Stimulated activated memory B cell treated with anti-CD40 and anti-IgM and Interleukin-4, amounts not matched to agents 10 μg/mL and 1 μg/mL and 100 μg/mL, for 72 hours (primary cell): ENCODE data around the gene ASS1.
A peak's percentile ranks its signal among the peaks of the same experiment; 100 is the strongest.

Source experiments
- ATAC-seq: fragments of 150-1000 bp; cut with Tn5 transposase; 2 replicates; pipeline ENCODE4 v1.10.0; 2021
- H3K27ac Mint-ChIP-seq: one replicate; pipeline ENCODE4 v1.8.0; 2022; ENCODE audit warnings: mild to moderate bottlenecking, mixed read lengths
- H3K27me3 Mint-ChIP-seq: one replicate; pipeline ENCODE4 v1.8.0; 2022; ENCODE audit warnings: mixed read lengths
- H3K36me3 Mint-ChIP-seq: one replicate; pipeline ENCODE4 v1.8.0; 2022; ENCODE audit warnings: mixed read lengths
- H3K4me1 Mint-ChIP-seq: one replicate; pipeline ENCODE4 v1.8.0; 2022; ENCODE audit warnings: mixed read lengths
- H3K4me3 Mint-ChIP-seq: one replicate; pipeline ENCODE4 v1.8.0; 2022; ENCODE audit warnings: mild to moderate bottlenecking, moderate library complexity, mixed read lengths
- H3K9me3 Mint-ChIP-seq: one replicate; pipeline ENCODE4 v1.8.0; 2022; ENCODE audit warnings: mixed read lengths

ASS1 gene

GRCh38 chr9:130438382-130438981 is 6.3 kb upstream of the ASS1 start:
- H3K27ac Mint-ChIP-seq, result no peak overlapping the region
- H3K9me3 Mint-ChIP-seq, result peaks cover 5% of the 10 kb centered on the region
- H3K36me3 Mint-ChIP-seq, result peaks cover 6% of the 10 kb centered on the region
- H3K27me3 Mint-ChIP-seq, result peaks cover 73% of the 10 kb centered on the region
- no peak overlapping the region for H3K4me3 Mint-ChIP-seq
- H3K4me1 Mint-ChIP-seq, result no peaks in the 10 kb centered on the region
- no peak for ATAC-seq

- Mint-ChIP-seq H3K27me3 (peaks cover 64% of the 10 kb centered on the region), H3K36me3 (peaks cover 6% of the 10 kb centered on the region), H3K4me1 (peaks cover 9% of the 10 kb centered on the region), H3K27ac (no peak overlapping the region), H3K4me3 (no peak overlapping the region), H3K9me3 (peaks cover 5% of the 10 kb centered on the region)
- ATAC-seq, result no peak
Observed at GRCh38 chr9:130441031-130441430, 3.7 kb upstream of the ASS1 start.

GRCh38 chr9:130442746-130443455 is 1.9 kb upstream of the ASS1 start:
- no peak overlapping the region for H3K27ac Mint-ChIP-seq
- H3K4me1 Mint-ChIP-seq, result peaks cover 9% of the 10 kb centered on the region
- no peak overlapping the region for H3K4me3 Mint-ChIP-seq
- peaks cover 6% of the 10 kb centered on the region for H3K36me3 Mint-ChIP-seq
- H3K27me3 Mint-ChIP-seq, result peaks cover 66% of the 10 kb centered on the region
- peaks cover 5% of the 10 kb centered on the region for H3K9me3 Mint-ChIP-seq
- ATAC-seq, result no peak

GRCh38 chr9:130443456-130443801 is 1.3 kb upstream of the ASS1 start:
- Mint-ChIP-seq H3K9me3 (peaks cover 5% of the 10 kb centered on the region), H3K27ac (no peak overlapping the region), H3K4me3 (no peak overlapping the region), H3K36me3 (peaks cover 6% of the 10 kb centered on the region), H3K27me3 (peaks cover 66% of the 10 kb centered on the region), H3K4me1 (peaks cover 9% of the 10 kb centered on the region)
- ATAC-seq, result no peak

GRCh38 chr9:130443840-130444492 is 795 bp upstream of the ASS1 start:
- Mint-ChIP-seq H3K4me3 (no peak overlapping the region), H3K36me3 (peaks cover 6% of the 10 kb centered on the region), H3K4me1 (peaks cover 9% of the 10 kb centered on the region), H3K27ac (no peak overlapping the region), H3K27me3 (peaks cover 62% of the 10 kb centered on the region), H3K9me3 (peaks cover 5% of the 10 kb centered on the region)
- ATAC-seq, result no peak

GRCh38 chr9:130445268-130445983 is 665 bp downstream of the ASS1 start:
- no peak for ATAC-seq
- Mint-ChIP-seq H3K9me3 (peaks cover 5% of the 10 kb centered on the region), H3K27me3 (peaks cover 63% of the 10 kb centered on the region), H3K27ac (no peak overlapping the region), H3K4me1 (peaks cover 9% of the 10 kb centered on the region), H3K4me3 (peak overlapping the region; percentile 55), H3K36me3 (peaks cover 6% of the 10 kb centered on the region)

GRCh38 chr9:130446101-130446861 is 1.5 kb downstream of the ASS1 start:
- peaks cover 9% of the 10 kb centered on the region for H3K4me1 Mint-ChIP-seq
- H3K27ac Mint-ChIP-seq, result no peak overlapping the region
- peaks cover 5% of the 10 kb centered on the region for H3K9me3 Mint-ChIP-seq
- ATAC-seq, result no peak
- H3K4me3 Mint-ChIP-seq, result peak overlapping the region; percentile 29
- H3K36me3 Mint-ChIP-seq, result peaks cover 6% of the 10 kb centered on the region
- H3K27me3 Mint-ChIP-seq, result peaks cover 68% of the 10 kb centered on the region

GRCh38 chr9:130447193-130447816 is 2.5 kb downstream of the ASS1 start:
- peaks cover 66% of the 10 kb centered on the region for H3K27me3 Mint-ChIP-seq
- ATAC-seq, result no peak
- no peaks in the 10 kb centered on the region for H3K9me3 Mint-ChIP-seq
- H3K4me3 Mint-ChIP-seq, result no peak overlapping the region
- H3K27ac Mint-ChIP-seq, result no peak overlapping the region
- peaks cover 9% of the 10 kb centered on the region for H3K4me1 Mint-ChIP-seq
- H3K36me3 Mint-ChIP-seq, result peaks cover 1% of the 10 kb centered on the region

GRCh38 chr9:130448035-130448624 is 3.4 kb downstream of the ASS1 start:
- ATAC-seq, result no peak
- Mint-ChIP-seq H3K9me3 (no peaks in the 10 kb centered on the region), H3K27ac (no peak overlapping the region), H3K4me3 (no peak overlapping the region), H3K4me1 (peaks cover 9% of the 10 kb centered on the region), H3K36me3 (no peaks in the 10 kb centered on the region), H3K27me3 (peaks cover 67% of the 10 kb centered on the region)

GRCh38 chr9:130448771-130449603 is 4.2 kb downstream of the ASS1 start:
- Mint-ChIP-seq H3K4me3 (no peak overlapping the region), H3K27ac (no peak overlapping the region), H3K27me3 (peaks cover 62% of the 10 kb centered on the region), H3K9me3 (no peaks in the 10 kb centered on the region), H3K4me1 (peaks cover 9% of the 10 kb centered on the region), H3K36me3 (no peaks in the 10 kb centered on the region)
- ATAC-seq, result no peak

- Mint-ChIP-seq H3K27ac (no peak overlapping the region), H3K4me3 (no peak overlapping the region), H3K36me3 (no peaks in the 10 kb centered on the region), H3K27me3 (peaks cover 57% of the 10 kb centered on the region), H3K4me1 (peaks cover 4% of the 10 kb centered on the region), H3K9me3 (no peaks in the 10 kb centered on the region)
- no peak for ATAC-seq
Observed at GRCh38 chr9:130450344-130451003, 5.7 kb downstream of the ASS1 start.

- H3K27ac Mint-ChIP-seq, result no peak overlapping the region
- peaks cover 52% of the 10 kb centered on the region for H3K27me3 Mint-ChIP-seq
- no peak overlapping the region for H3K4me3 Mint-ChIP-seq
- ATAC-seq, result no peak
- no peaks in the 10 kb centered on the region for H3K9me3 Mint-ChIP-seq
- H3K4me1 Mint-ChIP-seq, result no peaks in the 10 kb centered on the region
- H3K36me3 Mint-ChIP-seq, result no peaks in the 10 kb centered on the region
Observed at GRCh38 chr9:130451004-130451390, 6.2 kb downstream of the ASS1 start.
